COR-L47 (cell line): ENCODE data around the gene PDLIM3.
"Not testable (repeated sequence)": the region's sequence is repeated elsewhere in the genome, so short reads cannot be mapped to it uniquely, and the experiment has no call there.

ENCODE experiments used
- DNase-seq: peaks from one replicate; lab custom pipeline; 2025; lab: John Stamatoyannopoulos, UW

PDLIM3 gene

GRCh38 chr4:185518069-185518468 is 17.2 kb downstream of the PDLIM3 start:
- DNase-seq, result no peak

- no peak for DNase-seq
Measured at GRCh38 chr4:185515248-185515647, 20.1 kb downstream of the PDLIM3 start.

- no peak for DNase-seq
Measured at GRCh38 chr4:185514182-185514697, 21.1 kb downstream of the PDLIM3 start.

- no peak for DNase-seq
Measured at GRCh38 chr4:185513489-185514181, 21.7 kb downstream of the PDLIM3 start.

- DNase-seq, result no peak
Measured at GRCh38 chr4:185512516-185512915, 22.8 kb downstream of the PDLIM3 start.

- DNase-seq, result not testable (repeated sequence)
Measured at GRCh38 chr4:185511243-185511642, 24.1 kb downstream of the PDLIM3 start.

- DNase-seq, result no peak
Measured at GRCh38 chr4:185510806-185511205, 24.5 kb downstream of the PDLIM3 start.

GRCh38 chr4:185508181-185508580 is 27.1 kb downstream of the PDLIM3 start:
- no peak for DNase-seq

GRCh38 chr4:185506422-185506821 is 28.9 kb downstream of the PDLIM3 start:
- DNase-seq, result no peak

- no peak for DNase-seq
Measured at GRCh38 chr4:185504098-185505047, 30.9 kb downstream of the PDLIM3 start.

GRCh38 chr4:185502386-185502785 is 32.9 kb downstream of the PDLIM3 start:
- DNase-seq, result peak; percentile 45

GRCh38 chr4:185500576-185500975 is 34.7 kb downstream of the PDLIM3 start:
- no peak for DNase-seq

GRCh38 chr4:185500035-185500434 is 35.3 kb downstream of the PDLIM3 start:
- no peak for DNase-seq

- no peak for DNase-seq
Measured at GRCh38 chr4:185488650-185489049, 46.7 kb downstream of the PDLIM3 start.

GRCh38 chr4:185481401-185481800 is 53.9 kb downstream of the PDLIM3 start:
- DNase-seq, result no peak

GRCh38 chr4:185480016-185480732 is 55.1 kb downstream of the PDLIM3 start:
- no peak for DNase-seq

GRCh38 chr4:185479507-185479971 is 55.8 kb downstream of the PDLIM3 start:
- no peak for DNase-seq

GRCh38 chr4:185473247-185473646 is 62.1 kb downstream of the PDLIM3 start:
- DNase-seq, result no peak

- DNase-seq, result no peak
Measured at GRCh38 chr4:185472103-185472542, 63.2 kb downstream of the PDLIM3 start.

- peak; percentile 86 for DNase-seq
Measured at GRCh38 chr4:185471235-185472102, 63.8 kb downstream of the PDLIM3 start, which contains the start of gene CCDC110. TSS of gene CCDC110 (minus strand) at chr4:185471733. CDS start at chr4:185471683, 50 bp downstream.
